Karpas-422 (cell line): Measurements from ENCODE around the gene MYH8. TPM values are rescaled to one million over a fixed set of nuclear protein-coding genes. Genes with fewer than 3 reads are reported as not detected.

ENCODE experiments used
- total RNA-seq: library from RNA; depleted of rRNA; stranded (reverse); fragments of >200 nt; shearing (Covaris generic); gene quantifications from 2 replicates; pipeline ENCODE4 v1.2.3, GENCODE V29; 2014; ENCODE audit warnings: low replicate concordance; rRNA removed

Gene MYH8
- total RNA-seq, 1 experiment from 2014 or later, result not detected

Other genes with a start within 250 kb of the MYH8 start
- 79.9 and 80.1 TPM in 2 replicates for gene GAS7, start 223.3 kb downstream of the MYH8 start, total RNA-seq
- not detected in 2 replicates for gene MYH13, start 48.9 kb downstream of the MYH8 start, total RNA-seq
- gene MYH4, start 47.6 kb upstream of the MYH8 start, total RNA-seq, result not detected in 2 replicates
- gene MYH1, start 96.6 kb upstream of the MYH8 start, total RNA-seq, result not detected in 2 replicates
- not detected in 2 replicates for gene MYH2, start 127.7 kb upstream of the MYH8 start, total RNA-seq
- 1.0 and 1.7 TPM in 2 replicates for gene MYH3, start 235.4 kb upstream of the MYH8 start, total RNA-seq